HepG2 (cell line): Measurements from ENCODE around the gene IQCK.

ENCODE experiments used
- ESRRA ChIP-seq: sonication (generic); formaldehyde crosslinking; IDR thresholded peaks from 2 replicates; pipeline ENCODE4 v1.5.1; 2020; ENCODE audit warnings: mild to moderate bottlenecking, low read depth, missing genetic modification reagents
- GATAD2A ChIP-seq: IDR thresholded peaks from 2 replicates; pipeline ENCODE4 v1.6.1; 2016
- JUND ChIP-seq: sonication (generic); formaldehyde crosslinking; IDR thresholded peaks from 2 replicates; pipeline ENCODE4 v1.8.0; 2022; ENCODE audit warnings: mild to moderate bottlenecking, missing genetic modification reagents
- MEIS2 ChIP-seq: sonication (generic); formaldehyde crosslinking; IDR thresholded peaks from 2 replicates; pipeline ENCODE4 v1.9.0; 2021; ENCODE audit warnings: mild to moderate bottlenecking, missing genetic modification reagents
- TAF1 ChIP-seq: sonication (generic); formaldehyde crosslinking; IDR thresholded peaks from 2 replicates; pipeline ENCODE4 v1.4.0; 2020; ENCODE audit warnings: missing genetic modification reagents
- ZNF484 ChIP-seq: sonication (generic); formaldehyde crosslinking; IDR thresholded peaks from 2 replicates; pipeline ENCODE4 v1.5.1; 2020; ENCODE audit warnings: mild to moderate bottlenecking, low read depth, missing genetic modification reagents, borderline replicate concordance
- ZNF616 ChIP-seq: sonication (generic); formaldehyde crosslinking; IDR thresholded peaks from 2 replicates; pipeline ENCODE4 v1.5.0; 2020; ENCODE audit warnings: low read depth, mild to moderate bottlenecking, missing genetic modification reagents
- TF ChIP-seq, protein P1 (sequence below): sonication (generic); formaldehyde crosslinking; IDR thresholded peaks from 2 replicates; pipeline ENCODE4 v1.9.0; 2022; ENCODE audit warnings: missing genetic modification reagents, mild to moderate bottlenecking, borderline replicate concordance
- TF ChIP-seq, protein P2 (sequence below): sonication (generic); formaldehyde crosslinking; IDR thresholded peaks from 2 replicates; pipeline ENCODE4 v1.5.0; 2020; ENCODE audit warnings: mild to moderate bottlenecking, missing genetic modification reagents, moderate library complexity
- TF ChIP-seq, protein P3 (sequence below): sonication (generic); formaldehyde crosslinking; IDR thresholded peaks from 2 replicates; pipeline ENCODE4 v1.5.1; 2020; ENCODE audit warnings: missing genetic modification reagents, mild to moderate bottlenecking, borderline replicate concordance

- no peak for TF ChIP-seq ZNF484
- TF ChIP-seq, protein P1, sequence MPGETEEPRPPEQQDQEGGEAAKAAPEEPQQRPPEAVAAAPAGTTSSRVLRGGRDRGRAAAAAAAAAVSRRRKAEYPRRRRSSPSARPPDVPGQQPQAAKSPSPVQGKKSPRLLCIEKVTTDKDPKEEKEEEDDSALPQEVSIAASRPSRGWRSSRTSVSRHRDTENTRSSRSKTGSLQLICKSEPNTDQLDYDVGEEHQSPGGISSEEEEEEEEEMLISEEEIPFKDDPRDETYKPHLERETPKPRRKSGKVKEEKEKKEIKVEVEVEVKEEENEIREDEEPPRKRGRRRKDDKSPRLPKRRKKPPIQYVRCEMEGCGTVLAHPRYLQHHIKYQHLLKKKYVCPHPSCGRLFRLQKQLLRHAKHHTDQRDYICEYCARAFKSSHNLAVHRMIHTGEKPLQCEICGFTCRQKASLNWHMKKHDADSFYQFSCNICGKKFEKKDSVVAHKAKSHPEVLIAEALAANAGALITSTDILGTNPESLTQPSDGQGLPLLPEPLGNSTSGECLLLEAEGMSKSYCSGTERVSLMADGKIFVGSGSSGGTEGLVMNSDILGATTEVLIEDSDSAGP (CRISPR knock-in tag): no peak
- no peak for TF ChIP-seq JUND (CRISPR knock-in tag)
- no peak for TF ChIP-seq TAF1 (CRISPR knock-in tag)
- no peak for TF ChIP-seq ZNF616 (CRISPR knock-in tag)
- TF ChIP-seq, protein P2, sequence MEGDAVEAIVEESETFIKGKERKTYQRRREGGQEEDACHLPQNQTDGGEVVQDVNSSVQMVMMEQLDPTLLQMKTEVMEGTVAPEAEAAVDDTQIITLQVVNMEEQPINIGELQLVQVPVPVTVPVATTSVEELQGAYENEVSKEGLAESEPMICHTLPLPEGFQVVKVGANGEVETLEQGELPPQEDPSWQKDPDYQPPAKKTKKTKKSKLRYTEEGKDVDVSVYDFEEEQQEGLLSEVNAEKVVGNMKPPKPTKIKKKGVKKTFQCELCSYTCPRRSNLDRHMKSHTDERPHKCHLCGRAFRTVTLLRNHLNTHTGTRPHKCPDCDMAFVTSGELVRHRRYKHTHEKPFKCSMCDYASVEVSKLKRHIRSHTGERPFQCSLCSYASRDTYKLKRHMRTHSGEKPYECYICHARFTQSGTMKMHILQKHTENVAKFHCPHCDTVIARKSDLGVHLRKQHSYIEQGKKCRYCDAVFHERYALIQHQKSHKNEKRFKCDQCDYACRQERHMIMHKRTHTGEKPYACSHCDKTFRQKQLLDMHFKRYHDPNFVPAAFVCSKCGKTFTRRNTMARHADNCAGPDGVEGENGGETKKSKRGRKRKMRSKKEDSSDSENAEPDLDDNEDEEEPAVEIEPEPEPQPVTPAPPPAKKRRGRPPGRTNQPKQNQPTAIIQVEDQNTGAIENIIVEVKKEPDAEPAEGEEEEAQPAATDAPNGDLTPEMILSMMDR (CRISPR knock-in tag): no peak
- TF ChIP-seq, protein P3, sequence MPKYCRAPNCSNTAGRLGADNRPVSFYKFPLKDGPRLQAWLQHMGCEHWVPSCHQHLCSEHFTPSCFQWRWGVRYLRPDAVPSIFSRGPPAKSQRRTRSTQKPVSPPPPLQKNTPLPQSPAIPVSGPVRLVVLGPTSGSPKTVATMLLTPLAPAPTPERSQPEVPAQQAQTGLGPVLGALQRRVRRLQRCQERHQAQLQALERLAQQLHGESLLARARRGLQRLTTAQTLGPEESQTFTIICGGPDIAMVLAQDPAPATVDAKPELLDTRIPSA (CRISPR knock-in tag): no peak
- TF ChIP-seq MEIS2 (CRISPR knock-in tag): no peak
- no peak for TF ChIP-seq ESRRA (CRISPR knock-in tag)
- no peak for TF ChIP-seq GATAD2A (CRISPR knock-in tag)
Measured at GRCh38 chr16:19753815-19754643, 36.0 kb downstream of the IQCK start.
